Osteocyte (in vitro differentiated cells): ENCODE results near the gene MPV17L. TPM values are rescaled to one million over a fixed set of nuclear protein-coding genes. Genes with fewer than 3 reads are reported as not detected.

Source experiments
- DNase-seq: peaks from one replicate; pipeline ENCODE4 v3.0.0; 2021; ENCODE audit warnings: mixed read lengths; ENCODE audit not compliant: unreplicated experiment; ENCODE audit errors: extremely low spot score
- H3K27ac Mint-ChIP-seq: one replicate; pipeline ENCODE4 v1.8.0; 2021; ENCODE audit warnings: mild to moderate bottlenecking, mixed read lengths; ENCODE audit not compliant: unreplicated experiment
- H3K27me3 Mint-ChIP-seq: one replicate; pipeline ENCODE4 v1.8.0; 2021; ENCODE audit warnings: mixed read lengths; ENCODE audit not compliant: unreplicated experiment
- H3K36me3 Mint-ChIP-seq: one replicate; pipeline ENCODE4 v1.8.0; 2021; ENCODE audit warnings: mixed read lengths; ENCODE audit not compliant: unreplicated experiment
- H3K4me1 Mint-ChIP-seq: one replicate; pipeline ENCODE4 v1.8.0; 2021; ENCODE audit warnings: mixed read lengths; ENCODE audit not compliant: unreplicated experiment
- H3K4me3 Mint-ChIP-seq: one replicate; pipeline ENCODE4 v1.8.0; 2021; ENCODE audit warnings: mild to moderate bottlenecking, moderate library complexity, mixed read lengths; ENCODE audit not compliant: unreplicated experiment
- H3K9me3 Mint-ChIP-seq: one replicate; pipeline ENCODE4 v1.8.0; 2021; ENCODE audit warnings: mixed read lengths; ENCODE audit not compliant: unreplicated experiment
- CTCF ChIP-seq: fragments of 200-600 bp; sonication (generic); IDR thresholded peaks from 2 replicates; pipeline ENCODE4 v1.5.0; 2021; ENCODE audit warnings: antibody characterized with exemption, mild to moderate bottlenecking, moderate library complexity
- total RNA-seq: library from RNA; stranded (reverse); gene quantifications from 2 replicates; pipeline ENCODE4 v1.2.1, GENCODE V29; 2021

MPV17L gene
- total RNA-seq, 1 donor from 2014 or later: 1.3 TPM

GRCh38 chr16:15434079-15434424 lies 38.5 kb downstream of the MPV17L start:
- TF ChIP-seq CTCF: no peak
- Mint-ChIP-seq H3K4me3 (peak overlapping the region; percentile 92), H3K36me3 (no peaks in the 10 kb centered on the region), H3K27ac (peak overlapping the region; percentile 92), H3K9me3 (no peaks in the 10 kb centered on the region), H3K4me1 (peaks cover 22% of the 10 kb centered on the region), H3K27me3 (no peaks in the 10 kb centered on the region)
- no peak for DNase-seq

GRCh38 chr16:15434425-15435215 lies 39.1 kb downstream of the MPV17L start, which contains the start of gene BMERB1:
BMERB1 (plus strand) TSS chr16:15434588; CDS start chr16:15434654, 66 bp downstream.
- H3K36me3 Mint-ChIP-seq: no peaks in the 10 kb centered on the region
- peak; percentile 94 for DNase-seq
- TF ChIP-seq CTCF: no peak
- no peaks in the 10 kb centered on the region for H3K9me3 Mint-ChIP-seq
- peak within 1 kb of the TSS; percentile 92 for H3K27ac Mint-ChIP-seq
- no peaks in the 10 kb centered on the region for H3K27me3 Mint-ChIP-seq
- H3K4me1 Mint-ChIP-seq: peaks cover 27% of the 10 kb centered on the region
- peak within 1 kb of the TSS; percentile 92 for H3K4me3 Mint-ChIP-seq

- DNase-seq: no peak
- no peaks in the 10 kb centered on the region for H3K27me3 Mint-ChIP-seq
- peak overlapping the region; percentile 92 for H3K4me3 Mint-ChIP-seq
- H3K36me3 Mint-ChIP-seq: no peaks in the 10 kb centered on the region
- H3K27ac Mint-ChIP-seq: peak overlapping the region; percentile 73
- H3K4me1 Mint-ChIP-seq: peaks cover 35% of the 10 kb centered on the region
- no peak for TF ChIP-seq CTCF
- H3K9me3 Mint-ChIP-seq: no peaks in the 10 kb centered on the region
These were observed 39.8 kb downstream of the MPV17L start for GRCh38 chr16:15435216-15435864.

GRCh38 chr16:15439102-15439501 lies 43.5 kb downstream of the MPV17L start:
- H3K9me3 Mint-ChIP-seq: no peaks in the 10 kb centered on the region
- DNase-seq: no peak
- peaks cover 41% of the 10 kb centered on the region for H3K4me1 Mint-ChIP-seq
- H3K27me3 Mint-ChIP-seq: no peaks in the 10 kb centered on the region
- H3K27ac Mint-ChIP-seq: no peak overlapping the region
- no peak overlapping the region for H3K4me3 Mint-ChIP-seq
- no peaks in the 10 kb centered on the region for H3K36me3 Mint-ChIP-seq
- no peak for TF ChIP-seq CTCF

- Mint-ChIP-seq H3K4me1 (peaks cover 39% of the 10 kb centered on the region), H3K36me3 (no peaks in the 10 kb centered on the region), H3K27me3 (no peaks in the 10 kb centered on the region), H3K27ac (peak overlapping the region; percentile 65), H3K4me3 (peak overlapping the region; percentile 24), H3K9me3 (no peaks in the 10 kb centered on the region)
- TF ChIP-seq CTCF: no peak
- DNase-seq: no peak
These were observed 44.0 kb downstream of the MPV17L start for GRCh38 chr16:15439521-15439920.
